ENCODE measurements around the gene TFB2M. TPM values are rescaled to one million over a fixed set of nuclear protein-coding genes. Genes with fewer than 3 reads are reported as not detected.

The TFB2M gene
- total RNA-seq, 1 experiment from 2014 or later: 27.7 TPM

DNA sequence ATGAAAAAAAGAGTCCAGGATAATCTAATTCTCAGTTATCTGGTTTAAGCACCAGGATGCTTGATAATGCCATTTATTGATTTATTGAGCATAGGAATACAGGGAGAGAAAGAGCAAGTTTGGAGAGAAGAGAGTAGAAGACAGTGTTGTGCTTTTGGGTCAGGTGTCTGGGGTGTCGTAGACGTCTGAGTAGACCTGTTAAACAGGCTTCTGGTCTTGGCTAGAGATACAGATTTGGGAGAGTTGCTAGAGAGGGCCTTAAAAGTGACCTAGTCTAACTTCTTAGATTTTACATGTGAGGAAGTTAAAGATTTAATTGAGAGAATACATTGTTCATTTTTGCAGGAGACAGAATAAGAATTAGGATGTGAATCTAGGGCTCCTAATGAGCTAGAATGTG, 34.5 kb upstream of the TFB2M start:
- Histone ChIP-seq H3K23ac (ENCODE audit: insufficient read length, low read depth, low read length) (no peak overlapping the region), H2BK12ac (ENCODE audit: insufficient read length, low read depth, low read length) (no peak overlapping the region), H3K4ac (ENCODE audit: low read depth, low read length) (no peak overlapping the region), H4K8ac (replicated peaks; ENCODE audit: insufficient read length, low read depth, low read length) (no peak overlapping the region), H2BK120ac (ENCODE audit: low read depth, low read length, poor library complexity, severe bottlenecking) (no peak overlapping the region), H3K79me2 (ENCODE audit: insufficient read depth, low read length) (no peaks in the 10 kb centered on the region), H3K79me1 (ENCODE audit: insufficient read depth, low read depth, low read length, poor library complexity, severe bottlenecking) (no peaks in the 10 kb centered on the region), H4K91ac (ENCODE audit: insufficient read length, low read depth, low read length) (no peak overlapping the region), H3K18ac (ENCODE audit: insufficient read length, low read depth, low read length) (no peak overlapping the region), H3K14ac (ENCODE audit: insufficient read depth, low read length) (no peak overlapping the region), H2BK15ac (ENCODE audit: low read depth, low read length) (no peak overlapping the region), H3K27me3 (ENCODE audit: insufficient read depth, low read length) (no peaks in the 10 kb centered on the region), H2AK5ac (ENCODE audit: insufficient read length, low read length) (no peak overlapping the region), H3K9ac (ENCODE audit: extremely low read depth, insufficient read length, low read length) (no peak overlapping the region), H3K56ac (ENCODE audit: insufficient read length, low read depth, low read length) (no peak overlapping the region), H3K23me2 (ENCODE audit: insufficient read length, low read depth, low read length, poor library complexity, severe bottlenecking) (no peaks in the 10 kb centered on the region), H3K4me2 (ENCODE audit: insufficient read depth, insufficient read length, low read length) (no peak overlapping the region), H3T11ph (ENCODE audit: low read length) (no peak overlapping the region), H4K20me1 (ENCODE audit: control insufficient read depth, insufficient read depth, insufficient read length) (no peaks in the 10 kb centered on the region), H2AFZ (ENCODE audit: low read length) (no peak overlapping the region), H2BK5ac (ENCODE audit: insufficient read length, low read length) (no peak overlapping the region), H2BK20ac (ENCODE audit: low read depth, low read length, poor library complexity, severe bottlenecking) (no peak overlapping the region), H3K27ac (ENCODE audit: insufficient read length, low read depth, low read length) (no peak overlapping the region), H3K9me3 (ENCODE audit: control insufficient read depth, low read depth, low read length) (no peaks in the 10 kb centered on the region), H4K5ac (ENCODE audit: insufficient read length, low read depth, low read length) (no peak overlapping the region), H3K4me1 (ENCODE audit: insufficient read depth, low read length) (no peaks in the 10 kb centered on the region)
- no CpG with 5 or more reads among the region's 2 CpGs for WGBS (ENCODE audit: extremely low coverage, insufficient read length, low lambda C conversion rate)
- Mint-ChIP-seq H3K9me3 (no peaks in the 10 kb centered on the region), H3K27ac (no peak overlapping the region), H3K36me3 (ENCODE audit: insufficient read depth in 1 of 3, low read depth in 3 of 3) (peaks cover 0 to 8% (median 5%) of the 10 kb centered on the region in 3 experiments; a peak in 4 of 7 replicates), H3K4me3 (no peak overlapping the region), H3K4me1 (no peaks in the 10 kb centered on the region), H3K27me3 (ENCODE audit: low read depth) (no peaks in the 10 kb centered on the region)
- no peak for DNase-seq
- TF ChIP-seq, protein P1, sequence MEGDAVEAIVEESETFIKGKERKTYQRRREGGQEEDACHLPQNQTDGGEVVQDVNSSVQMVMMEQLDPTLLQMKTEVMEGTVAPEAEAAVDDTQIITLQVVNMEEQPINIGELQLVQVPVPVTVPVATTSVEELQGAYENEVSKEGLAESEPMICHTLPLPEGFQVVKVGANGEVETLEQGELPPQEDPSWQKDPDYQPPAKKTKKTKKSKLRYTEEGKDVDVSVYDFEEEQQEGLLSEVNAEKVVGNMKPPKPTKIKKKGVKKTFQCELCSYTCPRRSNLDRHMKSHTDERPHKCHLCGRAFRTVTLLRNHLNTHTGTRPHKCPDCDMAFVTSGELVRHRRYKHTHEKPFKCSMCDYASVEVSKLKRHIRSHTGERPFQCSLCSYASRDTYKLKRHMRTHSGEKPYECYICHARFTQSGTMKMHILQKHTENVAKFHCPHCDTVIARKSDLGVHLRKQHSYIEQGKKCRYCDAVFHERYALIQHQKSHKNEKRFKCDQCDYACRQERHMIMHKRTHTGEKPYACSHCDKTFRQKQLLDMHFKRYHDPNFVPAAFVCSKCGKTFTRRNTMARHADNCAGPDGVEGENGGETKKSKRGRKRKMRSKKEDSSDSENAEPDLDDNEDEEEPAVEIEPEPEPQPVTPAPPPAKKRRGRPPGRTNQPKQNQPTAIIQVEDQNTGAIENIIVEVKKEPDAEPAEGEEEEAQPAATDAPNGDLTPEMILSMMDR (conservative IDR thresholded peaks at IDR 0.05): no peak

All from H9 (cell line).